ENCODE data around the gene DCAF11. TPM values are rescaled to one million over a fixed set of nuclear protein-coding genes. Genes with fewer than 3 reads are reported as not detected.

The DCAF11 gene
- total and polyA plus RNA-seq, 10 donors = 28.7 to 110 (median 76.7) TPM

DNA sequence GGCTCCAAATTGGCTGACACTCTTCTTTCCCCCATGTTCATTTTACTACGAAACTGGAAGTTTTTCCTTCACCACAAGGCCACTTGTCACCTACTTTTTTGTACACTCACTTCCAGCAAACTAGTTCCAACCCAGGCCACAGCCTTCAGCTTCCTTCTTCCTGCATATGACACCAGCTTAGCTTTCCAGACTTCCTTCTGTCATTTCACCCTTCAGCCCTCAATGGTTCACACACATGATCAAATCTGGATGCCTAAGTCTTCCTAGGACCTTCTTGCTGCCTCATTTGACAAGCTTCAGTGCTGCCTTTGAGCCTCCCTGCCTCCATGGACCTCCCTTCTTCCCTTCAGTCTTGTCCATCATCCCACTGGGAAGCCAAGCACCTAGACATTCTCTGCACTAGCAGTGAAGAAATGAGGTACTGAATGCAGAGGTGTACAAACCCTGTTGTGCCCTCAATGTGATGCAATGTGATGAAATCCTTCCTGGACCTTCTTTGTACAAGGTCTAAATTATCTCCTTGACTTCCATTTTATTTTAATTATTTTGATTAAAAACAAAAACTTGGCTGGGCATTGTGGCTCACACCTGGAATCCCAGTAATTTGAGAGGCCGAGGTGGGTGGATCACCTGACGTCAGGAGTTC, 53.0 kb downstream of the DCAF11 start:
- intact Hi-C loops (cut with DNase I; ENCODE audit: low total_unique reads) = no loop called here
- H3K4me3 ChIP-seq = peak overlapping the region in 1 of 8 donors; percentile 11
- no peaks in the 10 kb centered on the region for H3K27me3 ChIP-seq (replicated peaks in 1 of 7)
- peaks cover 30 to 86% (median 71%) of the 10 kb centered on the region in 6 donors for H3K36me3 ChIP-seq
- TF ChIP-seq CTCF (IDR thresholded peaks at IDR 0.05 in 8 of 11, conservative IDR thresholded peaks at IDR 0.05 in 3 of 11) (no peak), POLR2AphosphoS5 (IDR thresholded peaks at IDR 0.05) (peak in 1 of 3 donors; percentile 64), POLR2A (IDR thresholded peaks at IDR 0.05) (no peak)
- peak overlapping the region in 7 of 8 donors; percentile 17 to 99 (median 63) for H3K27ac ChIP-seq
- H3K4me1 ChIP-seq = peaks cover 24 to 85% (median 67%) of the 10 kb centered on the region in 6 donors
- DNase-seq = peak; percentile 27
- WGBS, 5 donors = 66 to 82% (median 70%) methylated on average over 3 of the region's 3 CpGs
- H3K9me3 ChIP-seq = no peaks in the 10 kb centered on the region

DNA sequence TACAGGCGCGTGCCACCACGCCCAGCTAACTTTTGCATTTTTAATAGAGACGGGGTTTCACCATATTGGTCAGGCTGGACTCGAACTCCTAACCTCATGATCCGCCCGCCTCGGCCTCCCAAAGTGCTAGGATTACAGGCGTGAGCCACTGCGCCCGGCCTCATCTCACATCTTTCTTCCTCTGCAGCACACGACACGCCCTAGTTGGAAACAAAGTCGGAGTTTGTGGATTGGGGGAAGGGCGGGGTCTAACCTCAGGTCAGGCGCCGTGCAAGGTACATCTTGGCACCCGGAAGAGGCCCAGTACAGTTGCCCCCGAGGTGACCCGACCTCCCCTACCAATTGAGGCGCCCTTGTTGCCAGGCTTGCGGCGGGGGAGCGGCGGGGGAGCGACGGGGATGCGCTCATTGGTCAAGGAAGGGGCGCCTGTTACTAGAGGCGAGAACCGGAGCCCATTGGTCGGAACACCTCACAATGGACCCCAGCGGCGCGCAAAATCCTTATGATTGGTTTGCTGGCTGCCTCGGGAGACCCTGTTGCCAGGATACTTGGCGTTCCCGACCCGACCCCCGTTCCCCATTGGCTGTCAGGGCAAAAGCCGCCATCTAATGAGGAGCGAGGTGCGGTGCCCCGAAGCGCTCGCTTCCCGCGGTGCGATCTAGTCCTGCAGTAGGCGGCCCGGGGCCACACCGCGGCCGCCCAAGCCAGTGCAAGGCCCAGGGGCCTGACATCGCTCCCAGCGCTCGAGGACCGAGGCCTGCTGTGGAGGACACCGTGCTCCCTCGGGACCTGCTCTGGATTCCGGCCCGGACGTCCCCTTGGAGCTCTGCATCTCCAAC, 57.1 kb downstream of the DCAF11 start, which contains the start of gene REC8:
Gene REC8, plus strand, starts transcription at position 659 of the 839 bp plus-strand sequence. CDS start 473 bp downstream, outside the sequence.
- WGBS, 5 donors = 7 to 16% (median 13%) methylated on average over 28 to 63 of the region's 63 CpGs
- intact Hi-C loops (cut with DNase I; ENCODE audit: low total_unique reads) = no loop called here
- Histone ChIP-seq H3K27ac (peak within 1 kb of the TSS in 6 of 8 donors; percentile 35 to 77 (median 64)), H3K36me3 (peaks cover 0 to 86% (median 46%) of the 10 kb centered on the region in 6 donors), H3K4me3 (peak within 1 kb of the TSS; percentile 34 to 72 (median 49)), H3K27me3 (replicated peaks in 1 of 7) (no peaks in the 10 kb centered on the region), H3K9me3 (no peaks in the 10 kb centered on the region), H3K4me1 (peaks cover 6 to 52% (median 31%) of the 10 kb centered on the region in 6 donors)
- TF ChIP-seq POLR2AphosphoS5 (IDR thresholded peaks at IDR 0.05) (peak; percentile 77 to 90 (median 77)), CTCF (IDR thresholded peaks at IDR 0.05 in 8 of 11, conservative IDR thresholded peaks at IDR 0.05 in 3 of 11) (no peak), POLR2A (IDR thresholded peaks at IDR 0.05) (no peak)
- DNase-seq = peak; percentile 94

GRCh38 chr14:24172261-24172860, 57.8 kb downstream of the DCAF11 start:
- no peaks in the 10 kb centered on the region for H3K27me3 ChIP-seq (replicated peaks in 1 of 7)
- intact Hi-C loops (cut with DNase I; ENCODE audit: low total_unique reads) = no loop called here
- DNase-seq = no peak
- peaks cover 6 to 45% (median 28%) of the 10 kb centered on the region in 6 donors for H3K4me1 ChIP-seq
- H3K36me3 ChIP-seq = peaks cover 0 to 86% (median 48%) of the 10 kb centered on the region in 6 donors
- no peaks in the 10 kb centered on the region for H3K9me3 ChIP-seq
- peak overlapping the region in 5 of 8 donors; percentile 54 to 77 (median 67) for H3K27ac ChIP-seq
- no peak for TF ChIP-seq POLR2AphosphoS5 (IDR thresholded peaks at IDR 0.05)
- no peak for TF ChIP-seq CTCF (IDR thresholded peaks at IDR 0.05 in 8 of 11, conservative IDR thresholded peaks at IDR 0.05 in 3 of 11)
- TF ChIP-seq POLR2A (IDR thresholded peaks at IDR 0.05) = no peak
- peak overlapping the region; percentile 34 to 72 (median 49) for H3K4me3 ChIP-seq
- WGBS, 5 donors = 22 to 32% (median 30%) methylated on average over 26 to 30 of the region's 30 CpGs
